ENCODE data around the gene OR52R1. TPM values are rescaled to one million over a fixed set of nuclear protein-coding genes. Genes with fewer than 3 reads are reported as not detected.

The OR52R1 gene
- polyA plus RNA-seq, 1 of the 3 experiments (the other 2 are of a cell fraction): not detected

- Histone ChIP-seq H4K20me1 (ENCODE audit: insufficient read depth) (no peaks in the 10 kb centered on the region), H2AFZ (ENCODE audit: low read depth) (no peak overlapping the region), H3K79me2 (ENCODE audit: insufficient read depth) (no peaks in the 10 kb centered on the region), H3K4me3 (ENCODE audit: low read depth in 2 of 2, low read length in 1 of 2) (no peak overlapping the region), H3K36me3 (replicated peaks in 1 of 2; ENCODE audit: control insufficient read depth in 1 of 2, insufficient read depth in 2 of 2, low read length in 1 of 2) (no peaks in the 10 kb centered on the region), H3F3A (replicated peaks; ENCODE audit: insufficient read depth) (no peaks in the 10 kb centered on the region), H3K9me3 (no peaks in the 10 kb centered on the region), H3K27me3 (ENCODE audit: insufficient read depth) (no peaks in the 10 kb centered on the region; the same call in 1 of the 2 replicates), H3K27ac (ENCODE audit: low read depth in 2 of 2, low read length in 1 of 2) (no peak overlapping the region), H3K4me1 (ENCODE audit: control insufficient read depth in 1 of 2, insufficient read depth in 2 of 2, low read depth in 1 of 2, low read length in 1 of 2) (no peaks in the 10 kb centered on the region), H3K4me2 (no peak overlapping the region), H3K9ac (no peak overlapping the region), H3K9me2 (no peaks in the 10 kb centered on the region)
- TF ChIP-seq NRF1 (IDR thresholded peaks at IDR 0.05; ENCODE audit: low read depth, low read length): no peak
- no peak for TF ChIP-seq PBX3 (IDR thresholded peaks at IDR 0.05)
- TF ChIP-seq TAF1 (IDR thresholded peaks at IDR 0.05; ENCODE audit: borderline replicate concordance, low read depth, low read length): no peak
- TF ChIP-seq SMC3 (IDR thresholded peaks at IDR 0.05; ENCODE audit: low read depth, low read length): no peak
- TF ChIP-seq RAD21 (IDR thresholded peaks at IDR 0.05; ENCODE audit: low read length): no peak
- no peak for TF ChIP-seq CHD2 (IDR thresholded peaks at IDR 0.05; ENCODE audit: low read length, partially characterized antibody)
- TF ChIP-seq ELF1 (IDR thresholded peaks at IDR 0.05): no peak
- TF ChIP-seq MXI1 (IDR thresholded peaks at IDR 0.05; ENCODE audit: low read depth, low read length): no peak
- no peak for TF ChIP-seq SIN3A (IDR thresholded peaks at IDR 0.05; ENCODE audit: borderline replicate concordance, low read depth, low read length)
- no peak for TF ChIP-seq RFX5 (IDR thresholded peaks at IDR 0.05; ENCODE audit: low read length)
- TF ChIP-seq POLR2AphosphoS5 (IDR thresholded peaks at IDR 0.05; ENCODE audit: low read depth, low read length): no peak
- no peak for TF ChIP-seq JUND (IDR thresholded peaks at IDR 0.05)
- no peak for TF ChIP-seq RCOR1 (IDR thresholded peaks at IDR 0.05; ENCODE audit: low read length)
- TF ChIP-seq GATA2 (CRISPR knock-in tag; IDR thresholded peaks at IDR 0.05): no peak
- TF ChIP-seq RXRA (IDR thresholded peaks at IDR 0.05; ENCODE audit: borderline replicate concordance, low read depth): no peak
- TF ChIP-seq, protein P1, sequence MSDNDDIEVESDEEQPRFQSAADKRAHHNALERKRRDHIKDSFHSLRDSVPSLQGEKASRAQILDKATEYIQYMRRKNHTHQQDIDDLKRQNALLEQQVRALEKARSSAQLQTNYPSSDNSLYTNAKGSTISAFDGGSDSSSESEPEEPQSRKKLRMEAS (IDR thresholded peaks at IDR 0.05; ENCODE audit: low read depth): no peak
- no peak for DNase-seq
- CTCF ChIA-PET: no interaction called here
- WGBS (ENCODE audit: low lambda C conversion rate): 12% methylated on average over 6 of the region's 6 CpGs
- POLR2A ChIA-PET: no interaction called here
Observed at GRCh38 chr11:4766420-4767043, 37.6 kb downstream of the OR52R1 start.

DNA sequence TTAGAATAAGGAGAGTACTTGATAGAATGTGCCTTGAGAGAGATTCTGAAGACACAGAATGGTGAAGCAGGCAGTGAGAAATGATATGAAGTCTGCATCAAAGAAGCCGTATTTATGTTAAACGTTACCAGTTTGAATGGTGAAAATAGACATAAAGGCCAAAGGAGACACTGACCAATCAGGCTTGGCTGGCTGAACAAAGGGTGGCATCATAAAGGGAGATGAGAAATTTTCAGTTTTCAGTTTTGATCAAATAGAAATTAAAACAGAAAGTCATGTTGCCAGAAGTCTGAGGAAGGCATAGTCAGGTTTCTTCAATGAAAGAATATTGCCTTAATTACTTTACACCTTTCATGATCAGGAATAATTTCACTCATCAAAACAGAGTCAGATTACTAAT lies 41.1 kb downstream of the OR52R1 start:
- H3K4me2 ChIP-seq: no peak overlapping the region
- H3K79me2 ChIP-seq (ENCODE audit: insufficient read depth): no peaks in the 10 kb centered on the region
- H3K9me2 ChIP-seq: no peaks in the 10 kb centered on the region
- no peak overlapping the region for H3K9ac ChIP-seq
- H4K20me1 ChIP-seq (ENCODE audit: insufficient read depth): no peaks in the 10 kb centered on the region
- no peaks in the 10 kb centered on the region for H3K4me1 ChIP-seq (ENCODE audit: control insufficient read depth in 1 of 2, insufficient read depth in 2 of 2, low read depth in 1 of 2, low read length in 1 of 2)
- ChIA-PET POLR2A (no interaction called here), CTCF (no interaction called here)
- no peaks in the 10 kb centered on the region for H3F3A ChIP-seq (replicated peaks; ENCODE audit: insufficient read depth)
- H3K27ac ChIP-seq (ENCODE audit: low read depth in 2 of 2, low read length in 1 of 2): no peak overlapping the region
- TF ChIP-seq MXI1 (IDR thresholded peaks at IDR 0.05; ENCODE audit: low read depth, low read length): no peak
- TF ChIP-seq USF2 (IDR thresholded peaks at IDR 0.05; ENCODE audit: borderline replicate concordance, low read depth, low read length): no peak
- TF ChIP-seq TAF1 (IDR thresholded peaks at IDR 0.05; ENCODE audit: borderline replicate concordance, low read depth, low read length): no peak
- no peak for TF ChIP-seq GABPA (IDR thresholded peaks at IDR 0.05; ENCODE audit: low read depth)
- TF ChIP-seq RCOR1 (IDR thresholded peaks at IDR 0.05; ENCODE audit: low read length): no peak
- TF ChIP-seq, protein P2, sequence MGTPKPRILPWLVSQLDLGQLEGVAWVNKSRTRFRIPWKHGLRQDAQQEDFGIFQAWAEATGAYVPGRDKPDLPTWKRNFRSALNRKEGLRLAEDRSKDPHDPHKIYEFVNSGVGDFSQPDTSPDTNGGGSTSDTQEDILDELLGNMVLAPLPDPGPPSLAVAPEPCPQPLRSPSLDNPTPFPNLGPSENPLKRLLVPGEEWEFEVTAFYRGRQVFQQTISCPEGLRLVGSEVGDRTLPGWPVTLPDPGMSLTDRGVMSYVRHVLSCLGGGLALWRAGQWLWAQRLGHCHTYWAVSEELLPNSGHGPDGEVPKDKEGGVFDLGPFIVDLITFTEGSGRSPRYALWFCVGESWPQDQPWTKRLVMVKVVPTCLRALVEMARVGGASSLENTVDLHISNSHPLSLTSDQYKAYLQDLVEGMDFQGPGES (IDR thresholded peaks at IDR 0.05; ENCODE audit: low read depth, low read length): no peak
- TF ChIP-seq JUND (IDR thresholded peaks at IDR 0.05): no peak
- TF ChIP-seq POLR2AphosphoS5 (IDR thresholded peaks at IDR 0.05; ENCODE audit: low read depth, low read length): no peak
- TF ChIP-seq NRF1 (IDR thresholded peaks at IDR 0.05; ENCODE audit: low read depth, low read length): no peak
- TF ChIP-seq EZH2phosphoT487 (IDR thresholded peaks at IDR 0.05; ENCODE audit: borderline replicate concordance, low read depth): no peak
- TF ChIP-seq TCF12 (IDR thresholded peaks at IDR 0.05): no peak
- no peak for TF ChIP-seq PBX3 (IDR thresholded peaks at IDR 0.05)
- TF ChIP-seq RXRA (IDR thresholded peaks at IDR 0.05; ENCODE audit: borderline replicate concordance, low read depth): no peak
- H3K9me3 ChIP-seq: no peaks in the 10 kb centered on the region
- H3K36me3 ChIP-seq (replicated peaks in 1 of 2; ENCODE audit: control insufficient read depth in 1 of 2, insufficient read depth in 2 of 2, low read length in 1 of 2): no peaks in the 10 kb centered on the region
- no peak overlapping the region for H3K4me3 ChIP-seq (ENCODE audit: low read depth in 2 of 2, low read length in 1 of 2)
- DNase-seq: no peak
- no peak overlapping the region for H2AFZ ChIP-seq (ENCODE audit: low read depth)
- no peaks in the 10 kb centered on the region; the same call in 1 of the 2 replicates for H3K27me3 ChIP-seq (ENCODE audit: insufficient read depth)
- 26% methylated on average over 2 of the region's 2 CpGs for WGBS (ENCODE audit: low lambda C conversion rate)
